ENCODE results near the gene TIMP2.

The TIMP2 gene

DNA sequence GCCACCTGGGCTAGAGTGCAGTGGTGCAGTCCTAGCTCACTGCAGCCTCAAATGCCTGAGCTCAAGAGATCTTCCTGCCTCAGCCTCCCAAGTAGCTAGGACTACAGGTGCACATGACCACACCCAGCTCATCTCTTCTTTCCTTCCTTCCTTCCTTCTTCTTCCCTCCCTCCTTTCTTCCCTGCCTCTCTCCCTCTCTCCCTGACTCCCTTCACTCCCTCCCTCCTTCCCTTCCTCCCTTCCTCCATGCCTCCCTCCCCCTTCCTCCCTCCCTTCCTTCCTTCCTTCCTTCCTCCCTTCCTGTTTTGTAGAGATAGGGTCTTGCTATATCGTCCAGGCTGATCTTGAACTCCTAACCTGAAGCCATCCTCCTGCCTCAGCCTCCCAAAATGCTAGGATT lies 61.1 kb downstream of the TIMP2 start:
- no peak for DNase-seq (ENCODE audit: low spot score in 2 of 2)
- no peaks in the 10 kb centered on the region for H3K9me3 Mint-ChIP-seq
- no peak overlapping the region for H3K4me3 Mint-ChIP-seq
- no peaks in the 10 kb centered on the region for H3K4me1 Mint-ChIP-seq
- H3K27ac Mint-ChIP-seq = no peak overlapping the region
- ATAC-seq = no peak
- H3K36me3 Mint-ChIP-seq = no peaks in the 10 kb centered on the region

DNA sequence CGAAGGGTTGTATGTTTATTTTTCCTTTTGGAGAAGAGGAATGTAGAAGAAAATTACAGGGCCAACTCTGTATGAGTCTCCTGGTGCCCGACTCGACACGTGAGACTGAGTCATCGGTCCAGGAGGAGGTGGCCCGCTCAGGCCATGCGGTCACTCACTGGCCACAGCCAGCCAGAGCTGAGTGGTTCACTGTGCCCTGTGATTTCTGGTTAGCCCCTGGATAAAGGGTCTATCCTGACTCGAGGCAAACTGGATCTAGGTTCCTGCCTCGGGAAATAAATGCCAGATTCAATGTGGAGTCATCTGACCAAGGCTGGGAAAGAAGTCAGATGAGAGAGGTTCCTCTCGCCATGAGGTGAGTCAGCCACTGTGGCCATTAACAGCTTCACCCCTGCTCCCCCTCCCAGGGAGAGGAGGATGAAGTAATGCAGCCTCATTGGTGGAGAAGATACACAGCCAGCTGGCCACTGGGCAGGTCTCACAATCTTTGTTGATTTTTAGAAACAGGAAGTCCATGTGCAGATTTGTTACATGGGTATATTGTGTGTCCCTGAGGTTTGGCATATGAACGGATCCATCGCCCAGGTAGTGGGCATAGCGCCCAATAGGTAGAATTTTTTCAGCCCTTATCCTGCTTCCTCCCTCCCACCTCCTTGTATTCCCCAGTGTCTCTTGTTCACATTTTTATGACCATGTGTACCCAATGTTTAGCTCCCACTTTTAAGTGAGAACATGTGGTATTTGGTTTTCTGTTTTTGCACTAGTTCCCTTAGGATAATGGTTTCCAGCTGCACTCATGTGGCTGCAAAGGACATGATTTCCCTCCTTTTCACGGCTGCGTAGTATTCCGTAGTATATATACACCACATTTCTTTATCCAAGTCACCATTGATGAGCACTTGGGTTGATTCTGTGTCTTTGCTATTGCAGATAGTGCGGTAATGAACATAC lies 62.8 kb downstream of the TIMP2 start:
- Mint-ChIP-seq H3K27ac (no peak overlapping the region), H3K36me3 (no peaks in the 10 kb centered on the region), H3K9me3 (no peaks in the 10 kb centered on the region), H3K4me1 (no peaks in the 10 kb centered on the region), H3K4me3 (no peak overlapping the region)
- DNase-seq (ENCODE audit: low spot score in 2 of 2) (no peak), ATAC-seq (no peak)

DNA sequence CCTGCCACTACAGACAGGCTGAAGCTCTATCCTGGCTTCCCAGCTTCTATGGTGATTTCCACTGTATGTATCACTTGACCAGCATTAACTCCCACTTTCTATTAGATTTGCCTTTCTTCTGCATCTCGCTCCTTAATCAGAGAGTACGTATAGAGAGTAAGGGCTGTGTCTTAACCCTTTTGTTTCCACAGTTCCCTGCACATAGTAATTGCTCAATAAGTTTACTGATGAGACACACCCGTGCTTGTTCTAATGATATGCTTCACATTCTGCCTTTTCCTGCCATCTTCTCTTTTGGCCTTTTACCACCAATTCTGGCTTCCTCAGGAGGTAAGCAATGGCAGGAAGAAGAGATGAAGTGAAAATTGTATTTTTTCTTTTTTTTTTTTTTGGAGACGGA lies 64.0 kb downstream of the TIMP2 start:
- DNase-seq (ENCODE audit: low spot score in 2 of 2) = no peak
- Mint-ChIP-seq H3K4me1 (no peaks in the 10 kb centered on the region), H3K27ac (no peak overlapping the region), H3K36me3 (no peaks in the 10 kb centered on the region), H3K9me3 (no peaks in the 10 kb centered on the region), H3K4me3 (no peak overlapping the region)
- no peak for ATAC-seq

- H3K4me1 Mint-ChIP-seq = no peaks in the 10 kb centered on the region
- H3K27ac Mint-ChIP-seq = no peak overlapping the region
- H3K4me3 Mint-ChIP-seq = no peak overlapping the region
- no peak for DNase-seq (ENCODE audit: low spot score in 2 of 2)
- no peaks in the 10 kb centered on the region for H3K36me3 Mint-ChIP-seq
- no peaks in the 10 kb centered on the region for H3K9me3 Mint-ChIP-seq
- no peak for ATAC-seq
Measured at GRCh38 chr17:78859051-78859450, 66.1 kb downstream of the TIMP2 start.

DNA sequence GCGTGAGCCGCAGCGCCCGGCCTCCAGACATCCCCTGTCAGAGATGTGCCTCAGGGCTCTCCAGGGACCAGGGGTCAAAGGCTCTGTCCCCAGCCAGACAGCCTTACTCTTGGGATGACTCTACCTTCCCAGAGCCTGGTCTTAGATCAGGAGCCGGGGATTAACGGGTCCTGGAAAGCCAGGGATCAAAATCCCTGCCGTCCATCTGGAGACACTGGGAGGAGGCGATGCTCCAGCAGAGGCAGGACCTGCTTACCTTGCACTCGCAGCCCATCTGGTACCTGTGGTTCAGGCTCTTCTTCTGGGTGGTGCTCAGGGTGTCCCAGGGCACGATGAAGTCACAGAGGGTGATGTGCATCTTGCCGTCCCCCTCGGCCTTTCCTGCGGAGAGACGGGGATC lies 67.9 kb downstream of the TIMP2 start:
- Mint-ChIP-seq H3K9me3 (no peaks in the 10 kb centered on the region), H3K36me3 (no peaks in the 10 kb centered on the region), H3K4me1 (no peaks in the 10 kb centered on the region), H3K4me3 (no peak overlapping the region), H3K27ac (no peak overlapping the region)
- no peak for ATAC-seq
- DNase-seq (ENCODE audit: low spot score in 2 of 2) = no peak

- Mint-ChIP-seq H3K4me1 (no peaks in the 10 kb centered on the region), H3K27ac (no peak overlapping the region), H3K9me3 (no peaks in the 10 kb centered on the region), H3K36me3 (no peaks in the 10 kb centered on the region), H3K4me3 (no peak overlapping the region)
- ATAC-seq (no peak), DNase-seq (ENCODE audit: low spot score in 2 of 2) (no peak)
Measured at GRCh38 chr17:78855561-78856165, 69.5 kb downstream of the TIMP2 start.

GRCh38 chr17:78854508-78854907 lies 70.7 kb downstream of the TIMP2 start:
- H3K4me1 Mint-ChIP-seq = no peaks in the 10 kb centered on the region
- no peak for DNase-seq (ENCODE audit: low spot score in 2 of 2)
- H3K9me3 Mint-ChIP-seq = no peaks in the 10 kb centered on the region

GRCh38 chr17:78853926-78854394 lies 71.2 kb downstream of the TIMP2 start:
- Mint-ChIP-seq H3K36me3 (no peaks in the 10 kb centered on the region), H3K9me3 (no peaks in the 10 kb centered on the region), H3K27ac (no peak overlapping the region), H3K4me3 (no peak overlapping the region), H3K4me1 (no peaks in the 10 kb centered on the region)
- no peak for DNase-seq (ENCODE audit: low spot score in 2 of 2)
- no peak for ATAC-seq

More at GRCh38 chr17:78854508-78854907, 70.7 kb downstream of the TIMP2 start:
- Mint-ChIP-seq H3K4me3 (no peak overlapping the region), H3K27ac (no peak overlapping the region), H3K36me3 (no peaks in the 10 kb centered on the region)
- no peak for ATAC-seq

DNA sequence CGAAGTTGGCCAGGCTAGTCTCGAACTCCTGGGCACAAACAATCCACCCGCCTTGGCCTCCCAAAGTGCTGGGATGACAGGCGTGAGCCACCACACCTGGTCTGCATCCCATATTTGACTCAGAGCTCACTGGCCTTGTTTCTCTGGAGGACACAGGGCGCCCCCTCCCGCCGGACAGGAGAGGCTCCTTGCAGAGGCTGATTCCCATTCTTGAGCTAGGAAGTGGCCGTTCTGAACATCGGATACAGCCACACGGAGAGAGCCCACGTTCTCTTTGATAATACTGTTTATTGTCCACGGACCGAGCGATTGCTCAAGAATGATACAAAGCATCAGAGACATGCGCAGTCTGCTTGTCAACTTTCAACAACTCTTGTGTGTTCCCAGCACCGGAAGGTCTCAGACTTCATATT lies 72.5 kb downstream of the TIMP2 start:
- ATAC-seq = no peak
- Mint-ChIP-seq H3K36me3 (no peaks in the 10 kb centered on the region), H3K4me3 (no peak overlapping the region), H3K4me1 (no peaks in the 10 kb centered on the region), H3K27ac (no peak overlapping the region), H3K9me3 (no peaks in the 10 kb centered on the region)
- DNase-seq (ENCODE audit: low spot score in 2 of 2) = no peak

DNA sequence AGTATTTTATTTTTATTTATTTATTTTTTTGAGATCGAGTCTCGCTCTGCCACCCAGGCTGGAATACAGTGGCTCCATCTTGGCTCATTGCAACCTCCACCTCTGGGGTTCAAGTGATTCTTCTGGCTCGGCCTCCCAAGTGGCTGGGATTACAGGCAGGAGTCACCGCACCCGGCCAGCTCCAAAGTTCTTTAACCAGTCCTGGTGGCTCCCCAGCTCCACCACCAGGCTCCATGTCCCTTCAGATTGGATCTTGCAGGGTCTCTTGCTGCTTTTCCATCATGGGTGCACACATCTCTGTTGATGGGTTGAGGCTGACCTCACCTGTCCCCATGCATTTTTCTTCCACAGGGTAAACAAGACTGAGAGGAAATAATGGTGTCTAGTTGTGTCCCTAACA lies 76.2 kb downstream of the TIMP2 start:
- H3K36me3 Mint-ChIP-seq = no peaks in the 10 kb centered on the region
- H3K4me1 Mint-ChIP-seq = peaks cover 8% of the 10 kb centered on the region
- no peak overlapping the region for H3K4me3 Mint-ChIP-seq
- ATAC-seq = no peak
- H3K27ac Mint-ChIP-seq = no peak overlapping the region
- no peaks in the 10 kb centered on the region for H3K9me3 Mint-ChIP-seq
- no peak for DNase-seq (ENCODE audit: low spot score in 2 of 2)

GRCh38 chr17:78847052-78847451 lies 78.1 kb downstream of the TIMP2 start:
- ATAC-seq (no peak), DNase-seq (ENCODE audit: low spot score in 2 of 2) (no peak)
- peaks cover 14% of the 10 kb centered on the region for H3K4me1 Mint-ChIP-seq
- H3K4me3 Mint-ChIP-seq = no peak overlapping the region
- no peaks in the 10 kb centered on the region for H3K36me3 Mint-ChIP-seq
- no peak overlapping the region for H3K27ac Mint-ChIP-seq
- no peaks in the 10 kb centered on the region for H3K9me3 Mint-ChIP-seq

GRCh38 chr17:78844301-78845005 lies 80.7 kb downstream of the TIMP2 start:
- Mint-ChIP-seq H3K9me3 (no peaks in the 10 kb centered on the region), H3K4me1 (peaks cover 19% of the 10 kb centered on the region), H3K27ac (peak overlapping the region; percentile 8), H3K36me3 (peaks cover 13% of the 10 kb centered on the region), H3K4me3 (no peak overlapping the region)
- DNase-seq (ENCODE audit: low spot score in 2 of 2) (no peak), ATAC-seq (no peak)

GRCh38 chr17:78842881-78843565 lies 82.2 kb downstream of the TIMP2 start:
- no peak overlapping the region for H3K27ac Mint-ChIP-seq
- H3K9me3 Mint-ChIP-seq = no peaks in the 10 kb centered on the region
- peaks cover 27% of the 10 kb centered on the region for H3K36me3 Mint-ChIP-seq
- ATAC-seq = no peak
- H3K4me3 Mint-ChIP-seq = no peak overlapping the region
- H3K4me1 Mint-ChIP-seq = peaks cover 33% of the 10 kb centered on the region
- DNase-seq (ENCODE audit: low spot score in 2 of 2) = peak; percentile 29 to 73

GRCh38 chr17:78840780-78841611 lies 84.2 kb downstream of the TIMP2 start, which contains the start of gene USP36:
Gene USP36, minus strand, starts transcription at chr17:78840814. Its CDS starts 4,451 bp downstream, at chr17:78836363.
- DNase-seq (ENCODE audit: low spot score in 2 of 2) = peak; percentile 96 to 100
- peaks cover 48% of the 10 kb centered on the region for H3K36me3 Mint-ChIP-seq
- H3K9me3 Mint-ChIP-seq = no peaks in the 10 kb centered on the region
- H3K4me1 Mint-ChIP-seq = peaks cover 51% of the 10 kb centered on the region
- ATAC-seq = peak; percentile 92
- H3K27ac Mint-ChIP-seq = peak within 1 kb of the TSS; percentile 91
- peak within 1 kb of the TSS; percentile 82 for H3K4me3 Mint-ChIP-seq
